NCI-H2196 (cell line): ENCODE results near the gene GPRIN2.
A peak's percentile ranks its signal among the peaks of the same experiment; 100 is the strongest.
"Not testable (repeated sequence)": the region's sequence is repeated elsewhere in the genome, so short reads cannot be mapped to it uniquely, and the experiment has no call there.

Source experiments
- DNase-seq: peaks from one replicate; lab custom pipeline; 2025; ENCODE audit not compliant: unreplicated experiment; lab: John Stamatoyannopoulos, UW

Gene GPRIN2

GRCh38 chr10:46556515-46557318 is at the start of gene GPRIN2:
Gene GPRIN2, minus strand, starts transcription at chr10:46556658. Its CDS starts 5,922 bp downstream, at chr10:46550736.
- DNase-seq: peak; percentile 10

- not testable (repeated sequence) for DNase-seq
Measured at GRCh38 chr10:46600516-46600915, 44.1 kb upstream of the GPRIN2 start.

- DNase-seq: not testable (repeated sequence)
Measured at GRCh38 chr10:46597616-46598246, 41.3 kb upstream of the GPRIN2 start.

- DNase-seq: not testable (repeated sequence)
Measured at GRCh38 chr10:46596570-46596969, 40.1 kb upstream of the GPRIN2 start.

- DNase-seq: not testable (repeated sequence)
Measured at GRCh38 chr10:46594453-46595063, 38.1 kb upstream of the GPRIN2 start.

- not testable (repeated sequence) for DNase-seq
Measured at GRCh38 chr10:46593307-46593706, 36.8 kb upstream of the GPRIN2 start.

- DNase-seq: not testable (repeated sequence)
Measured at GRCh38 chr10:46591053-46591452, 34.6 kb upstream of the GPRIN2 start.

GRCh38 chr10:46589589-46589988 is 33.1 kb upstream of the GPRIN2 start:
- not testable (repeated sequence) for DNase-seq

- not testable (repeated sequence) for DNase-seq
Measured at GRCh38 chr10:46588221-46588620, 31.8 kb upstream of the GPRIN2 start.

GRCh38 chr10:46587546-46587945 is 31.1 kb upstream of the GPRIN2 start:
- DNase-seq: not testable (repeated sequence)

- not testable (repeated sequence) for DNase-seq
Measured at GRCh38 chr10:46585246-46585645, 28.8 kb upstream of the GPRIN2 start.

- not testable (repeated sequence) for DNase-seq
Measured at GRCh38 chr10:46584196-46584595, 27.7 kb upstream of the GPRIN2 start.

GRCh38 chr10:46582568-46582967 is 26.1 kb upstream of the GPRIN2 start:
- not testable (repeated sequence) for DNase-seq

- not testable (repeated sequence) for DNase-seq
Measured at GRCh38 chr10:46581997-46582396, 25.5 kb upstream of the GPRIN2 start.

GRCh38 chr10:46579378-46579777 is 22.9 kb upstream of the GPRIN2 start:
- DNase-seq: not testable (repeated sequence)

- DNase-seq: not testable (repeated sequence)
Measured at GRCh38 chr10:46578474-46579178, 22.2 kb upstream of the GPRIN2 start, which contains the start of gene SYT15. Gene SYT15, plus strand, starts transcription at chr10:46579128. Its CDS starts 41 bp downstream, at chr10:46579169.

GRCh38 chr10:46577624-46578473 is 21.4 kb upstream of the GPRIN2 start:
- DNase-seq: not testable (repeated sequence)

GRCh38 chr10:46573884-46574283 is 17.4 kb upstream of the GPRIN2 start:
- not testable (repeated sequence) for DNase-seq

- DNase-seq: not testable (repeated sequence)
Measured at GRCh38 chr10:46573314-46573713, 16.9 kb upstream of the GPRIN2 start.

- not testable (repeated sequence) for DNase-seq
Measured at GRCh38 chr10:46572765-46573164, 16.3 kb upstream of the GPRIN2 start.
